GM23338 (cell line): ENCODE measurements around the gene OCA2. TPM values are rescaled to one million over a fixed set of nuclear protein-coding genes. Genes with fewer than 3 reads are reported as not detected.
A peak's percentile ranks its signal among the peaks of the same experiment; 100 is the strongest.

Experiments used
- ATAC-seq: fragments of 200-7000 bp; cut with Tn5 transposase; 3 replicates; pipeline ENCODE4 v1.9.1; 2020
- DNase-seq: peaks from one replicate; pipeline ENCODE4 v3.0.0-alpha.2; 2015; ENCODE audit warnings: low spot score
- H2AFZ ChIP-seq: fragments of 200-600 bp; sonication (generic); 2 replicates; pipeline ENCODE4 v1.8.0; 2016; ENCODE audit warnings: antibody characterized with exemption, mild to moderate bottlenecking, moderate library complexity
- H3F3A ChIP-seq: fragments of 200-600 bp; sonication (generic); replicated peaks from 2 replicates; pipeline ENCODE4 v1.8.0; 2017; ENCODE audit warnings: antibody characterized with exemption, mixed run types, low read depth
- H3K27ac ChIP-seq: fragments of 200-600 bp; sonication (generic); 2 replicates; pipeline ENCODE4 v1.6.1; 2016; ENCODE audit warnings: low read depth
- H3K27me3 ChIP-seq: fragments of 200-600 bp; sonication (generic); 2 replicates; pipeline ENCODE4 v1.8.0; 2016; ENCODE audit warnings: mild to moderate bottlenecking, mixed run types, moderate library complexity; ENCODE audit not compliant: insufficient read depth
- H3K36me3 ChIP-seq: fragments of 200-600 bp; sonication (generic); 2 replicates; pipeline ENCODE4 v1.8.0; 2016; ENCODE audit warnings: mild to moderate bottlenecking; ENCODE audit not compliant: insufficient read depth
- H3K4me1 ChIP-seq: fragments of 200-600 bp; sonication (generic); 2 replicates; pipeline ENCODE4 v1.8.0; 2016; ENCODE audit warnings: mild to moderate bottlenecking, moderate library complexity; ENCODE audit not compliant: insufficient read depth
- H3K4me2 ChIP-seq: fragments of 200-600 bp; sonication (generic); 2 replicates; pipeline ENCODE4 v1.7.1; 2017; ENCODE audit warnings: mixed run types
- H3K4me3 ChIP-seq: fragments of 200-600 bp; sonication (generic); 2 replicates; pipeline ENCODE4 v1.6.1; 2016; ENCODE audit warnings: mixed run types
- H3K79me2 ChIP-seq: fragments of 200-600 bp; sonication (generic); replicated peaks from 2 replicates; pipeline ENCODE4 v1.8.0; 2017; ENCODE audit warnings: mild to moderate bottlenecking; ENCODE audit not compliant: insufficient read depth
- H3K9me2 ChIP-seq: fragments of 200-600 bp; sonication (generic); 2 replicates; pipeline ENCODE4 v1.8.0; 2017; ENCODE audit not compliant: insufficient read depth
- H4K20me1 ChIP-seq: fragments of 200-600 bp; sonication (generic); replicated peaks from 2 replicates; pipeline ENCODE4 v1.8.0; 2017; ENCODE audit warnings: mild to moderate bottlenecking; ENCODE audit not compliant: insufficient read depth
- H3K27ac Mint-ChIP-seq: 2 replicates; pipeline ENCODE4 v1.8.0; 2020; ENCODE audit warnings: inconsistent platforms, mild to moderate bottlenecking, moderate library complexity, mixed read lengths
- H3K27me3 Mint-ChIP-seq: 3 replicates; pipeline ENCODE4 v1.8.0; 2022; ENCODE audit warnings: low read depth, mild to moderate bottlenecking, moderate library complexity, mixed read lengths, inconsistent platforms; ENCODE audit not compliant: insufficient read depth, poor library complexity
- H3K36me3 Mint-ChIP-seq: 3 replicates; pipeline ENCODE4 v1.8.0; 2021; ENCODE audit warnings: low read depth, mild to moderate bottlenecking, inconsistent platforms, moderate library complexity, mixed read lengths
- H3K4me1 Mint-ChIP-seq: 3 replicates; pipeline ENCODE4 v1.8.0; 2020; ENCODE audit warnings: mild to moderate bottlenecking, inconsistent platforms, mixed read lengths
- H3K4me3 Mint-ChIP-seq: 3 replicates; pipeline ENCODE4 v1.8.0; 2021; ENCODE audit warnings: moderate library complexity, mild to moderate bottlenecking, inconsistent platforms, mixed read lengths
- H3K9me3 Mint-ChIP-seq: 3 replicates; pipeline ENCODE4 v1.8.0; 2020; ENCODE audit warnings: moderate library complexity, mild to moderate bottlenecking, inconsistent platforms, mixed read lengths
- CREB1 ChIP-seq: fragments of 250-450 bp; sonication (Bioruptor Pico); IDR thresholded peaks from 2 replicates; pipeline ENCODE4 v1.5.0; 2020; ENCODE audit warnings: low read depth, mild to moderate bottlenecking, moderate library complexity
- EZH2 ChIP-seq: fragments of 200-600 bp; sonication (generic); IDR thresholded peaks from one replicate; pipeline ENCODE4 v1.8.0; 2017; ENCODE audit warnings: antibody characterized with exemption, mild to moderate bottlenecking, low read depth; ENCODE audit not compliant: unreplicated experiment
- polyA plus RNA-seq: library from polyadenylated mRNA; unstranded; fragments of >200 nt; fragmentation: Nextera tagmentation; extraction: Ambion mirVana; gene quantifications from 2 replicates; pipeline ENCODE4 v1.2.1, GENCODE V29; 2016
- total RNA-seq: library from RNA; depleted of rRNA; stranded (reverse); fragments of >200 nt; shearing (Covaris generic); gene quantifications from 2 replicates; pipeline ENCODE4 v1.2.3, GENCODE V29; 2014
- TF ChIP-seq, protein P1 (sequence below), 2 experiments: fragments of 200-600 bp in 1 of 2; sonication (generic) in 1 of 2; conservative IDR thresholded peaks; 2 replicates each; pipeline versions ENCODE4 v1.5.1 to v1.6.1; 2016 to 2017; ENCODE audit warnings: antibody characterized with exemption in 2 of 2, low read depth in 2 of 2, mild to moderate bottlenecking in 2 of 2, moderate library complexity in 1 of 2
- TF ChIP-seq, protein P2 (sequence below): fragments of 250-450 bp; sonication (Bioruptor Pico); IDR thresholded peaks from 2 replicates; pipeline ENCODE4 v1.5.0; 2020; ENCODE audit warnings: mild to moderate bottlenecking, moderate library complexity

Gene OCA2
- total and polyA plus RNA-seq, 2 experiments from 2014 or later: 0.40 to 0.69 TPM

GRCh38 chr15:28086175-28086703 lies 12.9 kb downstream of the OCA2 start:
- H3F3A ChIP-seq: no peaks in the 10 kb centered on the region
- H3K4me1 ChIP-seq: no peaks in the 10 kb centered on the region
- H3K27me3 ChIP-seq: no peaks in the 10 kb centered on the region
- Mint-ChIP-seq H3K27me3 (peaks cover 2% of the 10 kb centered on the region), H3K9me3 (peaks cover 25% of the 10 kb centered on the region), H3K4me3 (no peak overlapping the region), H3K36me3 (peaks cover 4% of the 10 kb centered on the region; the same call in 2 of the 3 replicates), H3K4me1 (no peaks in the 10 kb centered on the region), H3K27ac (no peak overlapping the region)
- H3K36me3 ChIP-seq: no peaks in the 10 kb centered on the region; the same call in 1 of the 2 replicates
- no peak overlapping the region for H2AFZ ChIP-seq
- H3K4me3 ChIP-seq: no peak overlapping the region
- TF ChIP-seq EZH2 (no peak), CREB1 (CRISPR knock-in tag) (peak; percentile 31; the same call in 1 of the 2 replicates)
- TF ChIP-seq, protein P1, sequence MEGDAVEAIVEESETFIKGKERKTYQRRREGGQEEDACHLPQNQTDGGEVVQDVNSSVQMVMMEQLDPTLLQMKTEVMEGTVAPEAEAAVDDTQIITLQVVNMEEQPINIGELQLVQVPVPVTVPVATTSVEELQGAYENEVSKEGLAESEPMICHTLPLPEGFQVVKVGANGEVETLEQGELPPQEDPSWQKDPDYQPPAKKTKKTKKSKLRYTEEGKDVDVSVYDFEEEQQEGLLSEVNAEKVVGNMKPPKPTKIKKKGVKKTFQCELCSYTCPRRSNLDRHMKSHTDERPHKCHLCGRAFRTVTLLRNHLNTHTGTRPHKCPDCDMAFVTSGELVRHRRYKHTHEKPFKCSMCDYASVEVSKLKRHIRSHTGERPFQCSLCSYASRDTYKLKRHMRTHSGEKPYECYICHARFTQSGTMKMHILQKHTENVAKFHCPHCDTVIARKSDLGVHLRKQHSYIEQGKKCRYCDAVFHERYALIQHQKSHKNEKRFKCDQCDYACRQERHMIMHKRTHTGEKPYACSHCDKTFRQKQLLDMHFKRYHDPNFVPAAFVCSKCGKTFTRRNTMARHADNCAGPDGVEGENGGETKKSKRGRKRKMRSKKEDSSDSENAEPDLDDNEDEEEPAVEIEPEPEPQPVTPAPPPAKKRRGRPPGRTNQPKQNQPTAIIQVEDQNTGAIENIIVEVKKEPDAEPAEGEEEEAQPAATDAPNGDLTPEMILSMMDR (conservative IDR thresholded peaks at IDR 0.05; ENCODE audit: low read depth in 2 of 2): peak; percentile 76 to 84
- TF ChIP-seq, protein P2, sequence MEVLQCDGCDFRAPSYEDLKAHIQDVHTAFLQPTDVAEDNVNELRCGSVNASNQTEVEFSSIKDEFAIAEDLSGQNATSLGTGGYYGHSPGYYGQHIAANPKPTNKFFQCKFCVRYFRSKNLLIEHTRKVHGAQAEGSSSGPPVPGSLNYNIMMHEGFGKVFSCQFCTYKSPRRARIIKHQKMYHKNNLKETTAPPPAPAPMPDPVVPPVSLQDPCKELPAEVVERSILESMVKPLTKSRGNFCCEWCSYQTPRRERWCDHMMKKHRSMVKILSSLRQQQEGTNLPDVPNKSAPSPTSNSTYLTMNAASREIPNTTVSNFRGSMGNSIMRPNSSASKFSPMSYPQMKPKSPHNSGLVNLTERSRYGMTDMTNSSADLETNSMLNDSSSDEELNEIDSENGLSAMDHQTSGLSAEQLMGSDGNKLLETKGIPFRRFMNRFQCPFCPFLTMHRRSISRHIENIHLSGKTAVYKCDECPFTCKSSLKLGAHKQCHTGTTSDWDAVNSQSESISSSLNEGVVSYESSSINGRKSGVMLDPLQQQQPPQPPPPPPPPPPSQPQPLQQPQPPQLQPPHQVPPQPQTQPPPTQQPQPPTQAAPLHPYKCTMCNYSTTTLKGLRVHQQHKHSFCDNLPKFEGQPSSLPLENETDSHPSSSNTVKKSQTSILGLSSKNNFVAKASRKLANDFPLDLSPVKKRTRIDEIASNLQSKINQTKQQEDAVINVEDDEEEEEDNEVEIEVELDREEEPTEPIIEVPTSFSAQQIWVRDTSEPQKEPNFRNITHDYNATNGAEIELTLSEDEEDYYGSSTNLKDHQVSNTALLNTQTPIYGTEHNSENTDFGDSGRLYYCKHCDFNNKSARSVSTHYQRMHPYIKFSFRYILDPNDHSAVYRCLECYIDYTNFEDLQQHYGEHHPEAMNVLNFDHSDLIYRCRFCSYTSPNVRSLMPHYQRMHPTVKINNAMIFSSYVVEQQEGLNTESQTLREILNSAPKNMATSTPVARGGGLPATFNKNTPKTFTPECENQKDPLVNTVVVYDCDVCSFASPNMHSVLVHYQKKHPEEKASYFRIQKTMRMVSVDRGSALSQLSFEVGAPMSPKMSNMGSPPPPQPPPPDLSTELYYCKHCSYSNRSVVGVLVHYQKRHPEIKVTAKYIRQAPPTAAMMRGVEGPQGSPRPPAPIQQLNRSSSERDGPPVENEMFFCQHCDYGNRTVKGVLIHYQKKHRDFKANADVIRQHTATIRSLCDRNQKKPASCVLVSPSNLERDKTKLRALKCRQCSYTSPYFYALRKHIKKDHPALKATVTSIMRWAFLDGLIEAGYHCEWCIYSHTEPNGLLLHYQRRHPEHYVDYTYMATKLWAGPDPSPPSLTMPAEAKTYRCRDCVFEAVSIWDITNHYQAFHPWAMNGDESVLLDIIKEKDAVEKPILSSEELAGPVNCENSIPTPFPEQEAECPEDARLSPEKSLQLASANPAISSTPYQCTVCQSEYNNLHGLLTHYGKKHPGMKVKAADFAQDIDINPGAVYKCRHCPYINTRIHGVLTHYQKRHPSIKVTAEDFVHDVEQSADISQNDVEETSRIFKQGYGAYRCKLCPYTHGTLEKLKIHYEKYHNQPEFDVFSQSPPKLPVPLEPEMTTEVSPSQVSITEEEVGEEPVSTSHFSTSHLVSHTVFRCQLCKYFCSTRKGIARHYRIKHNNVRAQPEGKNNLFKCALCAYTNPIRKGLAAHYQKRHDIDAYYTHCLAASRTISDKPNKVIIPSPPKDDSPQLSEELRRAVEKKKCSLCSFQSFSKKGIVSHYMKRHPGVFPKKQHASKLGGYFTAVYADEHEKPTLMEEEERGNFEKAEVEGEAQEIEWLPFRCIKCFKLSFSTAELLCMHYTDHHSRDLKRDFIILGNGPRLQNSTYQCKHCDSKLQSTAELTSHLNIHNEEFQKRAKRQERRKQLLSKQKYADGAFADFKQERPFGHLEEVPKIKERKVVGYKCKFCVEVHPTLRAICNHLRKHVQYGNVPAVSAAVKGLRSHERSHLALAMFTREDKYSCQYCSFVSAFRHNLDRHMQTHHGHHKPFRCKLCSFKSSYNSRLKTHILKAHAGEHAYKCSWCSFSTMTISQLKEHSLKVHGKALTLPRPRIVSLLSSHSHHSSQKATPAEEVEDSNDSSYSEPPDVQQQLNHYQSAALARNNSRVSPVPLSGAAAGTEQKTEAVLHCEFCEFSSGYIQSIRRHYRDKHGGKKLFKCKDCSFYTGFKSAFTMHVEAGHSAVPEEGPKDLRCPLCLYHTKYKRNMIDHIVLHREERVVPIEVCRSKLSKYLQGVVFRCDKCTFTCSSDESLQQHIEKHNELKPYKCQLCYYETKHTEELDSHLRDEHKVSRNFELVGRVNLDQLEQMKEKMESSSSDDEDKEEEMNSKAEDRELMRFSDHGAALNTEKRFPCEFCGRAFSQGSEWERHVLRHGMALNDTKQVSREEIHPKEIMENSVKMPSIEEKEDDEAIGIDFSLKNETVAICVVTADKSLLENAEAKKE (CRISPR knock-in tag): peak; percentile 82; the same call in 1 of the 2 replicates
- ATAC-seq (peak; percentile 100), DNase-seq (peak; percentile 84)
- H3K27ac ChIP-seq: no peak overlapping the region
- no peaks in the 10 kb centered on the region for H3K79me2 ChIP-seq
- H3K4me2 ChIP-seq: no peak overlapping the region
- no peaks in the 10 kb centered on the region for H4K20me1 ChIP-seq
- H3K9me2 ChIP-seq: no peaks in the 10 kb centered on the region
